ENCODE measurements around the gene CSNK1D.

GRCh38 chr17:82222816-82223215 is 50.7 kb downstream of the CSNK1D start:
- TF ChIP-seq GLI4 (tag by site-specific recombination; IDR thresholded peaks at IDR 0.05) (no peak), ZNF549 (tag by site-specific recombination; IDR thresholded peaks at IDR 0.05) (no peak)
